Purkinje cell (primary cell): ENCODE results near the gene PCLO. TPM values are rescaled to one million over a fixed set of nuclear protein-coding genes. Genes with fewer than 3 reads are reported as not detected.

Experiments
- polyA plus RNA-seq: library from polyadenylated mRNA; unstranded; fragments of >200 nt; fragmentation: Nextera tagmentation; gene quantifications from 2 replicates; pipeline ENCODE4 v1.2.1, GENCODE V29; 2014

The PCLO gene, protein sequence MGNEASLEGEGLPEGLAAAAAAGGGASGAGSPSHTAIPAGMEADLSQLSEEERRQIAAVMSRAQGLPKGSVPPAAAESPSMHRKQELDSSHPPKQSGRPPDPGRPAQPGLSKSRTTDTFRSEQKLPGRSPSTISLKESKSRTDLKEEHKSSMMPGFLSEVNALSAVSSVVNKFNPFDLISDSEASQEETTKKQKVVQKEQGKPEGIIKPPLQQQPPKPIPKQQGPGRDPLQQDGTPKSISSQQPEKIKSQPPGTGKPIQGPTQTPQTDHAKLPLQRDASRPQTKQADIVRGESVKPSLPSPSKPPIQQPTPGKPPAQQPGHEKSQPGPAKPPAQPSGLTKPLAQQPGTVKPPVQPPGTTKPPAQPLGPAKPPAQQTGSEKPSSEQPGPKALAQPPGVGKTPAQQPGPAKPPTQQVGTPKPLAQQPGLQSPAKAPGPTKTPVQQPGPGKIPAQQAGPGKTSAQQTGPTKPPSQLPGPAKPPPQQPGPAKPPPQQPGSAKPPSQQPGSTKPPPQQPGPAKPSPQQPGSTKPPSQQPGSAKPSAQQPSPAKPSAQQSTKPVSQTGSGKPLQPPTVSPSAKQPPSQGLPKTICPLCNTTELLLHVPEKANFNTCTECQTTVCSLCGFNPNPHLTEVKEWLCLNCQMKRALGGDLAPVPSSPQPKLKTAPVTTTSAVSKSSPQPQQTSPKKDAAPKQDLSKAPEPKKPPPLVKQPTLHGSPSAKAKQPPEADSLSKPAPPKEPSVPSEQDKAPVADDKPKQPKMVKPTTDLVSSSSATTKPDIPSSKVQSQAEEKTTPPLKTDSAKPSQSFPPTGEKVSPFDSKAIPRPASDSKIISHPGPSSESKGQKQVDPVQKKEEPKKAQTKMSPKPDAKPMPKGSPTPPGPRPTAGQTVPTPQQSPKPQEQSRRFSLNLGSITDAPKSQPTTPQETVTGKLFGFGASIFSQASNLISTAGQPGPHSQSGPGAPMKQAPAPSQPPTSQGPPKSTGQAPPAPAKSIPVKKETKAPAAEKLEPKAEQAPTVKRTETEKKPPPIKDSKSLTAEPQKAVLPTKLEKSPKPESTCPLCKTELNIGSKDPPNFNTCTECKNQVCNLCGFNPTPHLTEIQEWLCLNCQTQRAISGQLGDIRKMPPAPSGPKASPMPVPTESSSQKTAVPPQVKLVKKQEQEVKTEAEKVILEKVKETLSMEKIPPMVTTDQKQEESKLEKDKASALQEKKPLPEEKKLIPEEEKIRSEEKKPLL (N-terminal part only)
- 58.0 and 64.8 TPM in 2 replicates for polyA plus RNA-seq

GRCh38 chr7:83162402-83163256 lies at the start of gene PCLO:
PCLO (minus strand) TSS chr7:83162884; CDS start chr7:83162592, 292 bp downstream.

